GM23248 (cell line): ENCODE data around the gene JPT1.

ENCODE experiments used
- EZH2 ChIP-seq: fragments of 200-600 bp; sonication (generic); IDR thresholded peaks from 2 replicates; pipeline ENCODE4 v1.6.1; 2018; ENCODE audit warnings: antibody characterized with exemption, mild to moderate bottlenecking; ENCODE audit not compliant: insufficient read depth, poor library complexity, severe bottlenecking
- EZH2phosphoT487 ChIP-seq: fragments of 200-600 bp; sonication (generic); IDR thresholded peaks from 2 replicates; pipeline ENCODE4 v1.6.1; 2018; ENCODE audit warnings: antibody characterized with exemption, moderate library complexity, mild to moderate bottlenecking, low read depth; ENCODE audit not compliant: insufficient read depth

GRCh38 chr17:75128694-75129505 lies 25.4 kb downstream of the JPT1 start:
- no peak for TF ChIP-seq EZH2
- TF ChIP-seq EZH2phosphoT487, result no peak
